Activated T-cell treated with anti-CD3 and anti-CD28 coated beads for 48 hours (primary cell): ENCODE results near the gene AMBP.

Source experiments
- DNase-seq: peaks from one replicate; pipeline ENCODE4 v3.0.0-alpha.2; 2020; ENCODE audit warnings: low read depth

AMBP gene

DNA sequence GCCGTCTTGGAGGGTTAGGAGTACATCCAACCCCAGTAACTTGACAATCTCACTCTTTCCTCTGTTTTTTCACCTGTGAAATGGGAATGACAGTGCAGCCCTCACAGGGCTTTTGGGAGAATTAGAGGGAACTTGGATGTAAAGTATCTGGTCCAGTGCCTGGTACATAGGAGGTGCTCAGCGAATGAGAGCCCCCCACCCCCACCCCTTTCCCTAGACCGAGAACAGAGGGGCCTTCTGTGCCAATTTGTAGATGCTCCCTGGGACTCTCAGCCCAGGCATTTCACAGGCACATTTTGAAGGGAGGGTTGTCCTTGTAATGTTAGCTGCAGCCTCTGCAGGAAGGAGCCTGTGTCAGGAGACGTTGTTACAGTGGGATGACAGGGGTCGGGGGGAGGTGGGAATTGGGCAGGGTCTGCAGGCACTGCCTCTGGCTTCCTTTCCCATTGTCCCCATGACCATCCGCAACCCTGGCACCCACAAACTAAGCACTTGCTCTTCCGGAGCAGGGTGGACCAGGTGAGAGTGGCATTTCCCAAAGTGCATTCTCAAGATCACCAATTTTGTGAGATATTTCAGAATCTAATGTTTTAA is 47.0 kb downstream of the AMBP start:
- no peak for DNase-seq

- DNase-seq = no peak
Observed at GRCh38 chr9:114030364-114030763, 47.7 kb downstream of the AMBP start.

- DNase-seq = no peak
Observed at GRCh38 chr9:114029311-114030170, 48.6 kb downstream of the AMBP start.

GRCh38 chr9:114028646-114029045 is 49.5 kb downstream of the AMBP start:
- DNase-seq = no peak

DNA sequence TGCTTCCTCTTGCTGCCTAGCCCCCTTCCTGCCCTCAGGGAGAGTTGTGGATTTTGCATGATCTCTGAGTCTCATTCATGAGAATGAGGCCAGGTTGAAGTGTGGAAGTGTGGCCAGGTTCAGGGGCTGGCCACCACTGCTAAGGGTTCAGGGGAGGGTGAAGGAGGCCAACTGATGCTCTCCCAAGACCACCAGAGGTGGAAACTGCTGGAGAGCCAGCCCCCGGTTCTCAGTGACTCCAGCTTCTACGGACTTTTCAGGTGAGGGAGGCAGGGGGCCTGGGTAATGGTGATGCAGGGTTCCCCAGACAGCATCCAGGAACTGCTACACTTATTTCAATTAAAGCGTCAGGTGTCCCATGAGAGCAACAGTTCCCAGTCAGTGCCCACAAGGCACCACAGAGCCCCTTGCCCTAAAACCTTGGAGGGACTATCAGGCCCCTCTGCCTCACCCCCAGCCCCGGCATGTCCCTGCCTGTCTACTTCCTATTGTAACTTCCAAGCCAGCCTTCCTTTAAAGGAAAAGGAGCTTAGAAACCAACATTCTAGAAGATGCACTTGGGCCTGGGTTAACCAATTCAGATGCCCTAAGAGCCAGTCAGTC is 50.1 kb downstream of the AMBP start:
- DNase-seq = no peak

DNA sequence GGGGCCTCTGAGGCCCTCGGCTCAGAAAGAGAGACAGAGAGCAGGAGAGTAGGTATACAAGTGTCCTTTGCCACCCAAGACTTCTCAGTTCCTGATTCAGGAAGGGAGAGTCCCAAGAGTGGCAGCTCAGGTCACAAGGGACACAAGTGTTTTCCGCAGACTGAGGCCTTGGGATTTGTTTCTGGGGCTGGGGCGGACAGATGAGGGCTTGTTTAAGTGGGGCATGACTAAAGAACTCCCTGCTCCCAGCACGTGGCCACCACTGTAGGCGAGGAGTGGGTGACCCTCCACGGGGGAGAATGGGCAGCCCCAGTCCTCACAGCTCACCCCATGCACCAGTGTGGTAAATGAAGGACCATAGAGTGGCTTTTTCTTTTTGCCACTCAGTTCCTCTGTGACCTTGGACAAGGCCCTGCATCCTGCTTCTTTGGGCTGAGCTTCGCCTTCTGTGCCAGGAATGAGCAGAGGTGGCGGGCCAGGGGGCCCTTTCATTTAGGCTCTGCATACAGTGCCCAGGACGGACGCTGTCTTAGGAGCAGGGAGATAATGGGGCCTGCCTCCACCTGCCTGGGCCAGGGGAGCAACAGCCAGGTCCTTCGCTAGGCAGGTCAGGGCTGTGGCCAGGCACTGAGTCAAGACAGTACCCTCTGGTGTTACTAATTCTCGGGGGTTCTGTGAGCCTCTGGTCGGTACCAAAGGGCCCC is 50.8 kb downstream of the AMBP start:
- no peak for DNase-seq

DNA sequence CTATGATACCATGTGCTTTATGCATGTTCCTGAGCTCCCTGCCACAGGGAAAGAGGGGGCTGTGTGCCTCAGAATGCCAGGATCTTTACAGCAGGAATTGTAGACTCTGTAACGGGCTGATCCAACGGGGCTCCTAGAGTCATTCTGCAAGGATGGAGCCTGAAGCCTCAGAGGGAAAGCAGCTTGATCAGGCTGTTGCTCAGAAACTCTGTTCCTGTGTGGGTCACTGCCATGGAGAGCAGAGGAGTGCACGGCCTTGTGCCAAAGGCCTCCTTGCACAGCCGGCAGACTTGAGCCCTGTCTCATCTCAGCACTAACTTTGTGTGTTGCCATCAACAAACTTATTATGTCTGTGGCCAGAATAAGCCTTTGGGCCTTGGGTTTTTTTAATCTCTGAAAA is 51.8 kb downstream of the AMBP start:
- no peak for DNase-seq

- no peak for DNase-seq
Observed at GRCh38 chr9:114025760-114026159, 52.3 kb downstream of the AMBP start.

DNA sequence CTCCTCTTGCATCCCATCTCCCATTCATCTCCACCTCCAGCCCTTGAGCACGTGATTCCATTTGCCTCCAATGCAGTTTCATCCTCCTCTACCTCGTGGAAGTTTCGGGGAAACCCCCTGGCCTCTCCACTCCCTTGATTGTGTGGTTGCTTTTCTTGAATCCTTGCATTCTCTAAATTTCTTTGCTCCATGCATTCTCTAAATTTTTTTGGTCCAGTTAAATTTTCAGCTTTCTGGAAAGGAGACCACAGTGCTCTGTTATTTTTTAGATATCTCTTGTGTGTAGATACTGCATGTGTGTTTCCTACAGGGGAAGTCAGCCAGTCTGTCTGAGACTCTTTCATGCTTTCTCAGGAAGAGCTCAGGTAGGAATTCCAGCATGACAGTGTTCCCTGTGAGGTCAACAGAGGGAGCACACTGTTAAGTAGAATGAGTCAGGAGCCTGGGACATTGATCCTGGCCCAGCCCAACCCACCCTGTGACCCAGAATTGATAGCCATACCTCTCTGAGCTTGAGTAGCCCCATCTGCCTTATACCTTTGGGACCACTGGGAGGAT is 52.8 kb downstream of the AMBP start:
- no peak for DNase-seq

DNA sequence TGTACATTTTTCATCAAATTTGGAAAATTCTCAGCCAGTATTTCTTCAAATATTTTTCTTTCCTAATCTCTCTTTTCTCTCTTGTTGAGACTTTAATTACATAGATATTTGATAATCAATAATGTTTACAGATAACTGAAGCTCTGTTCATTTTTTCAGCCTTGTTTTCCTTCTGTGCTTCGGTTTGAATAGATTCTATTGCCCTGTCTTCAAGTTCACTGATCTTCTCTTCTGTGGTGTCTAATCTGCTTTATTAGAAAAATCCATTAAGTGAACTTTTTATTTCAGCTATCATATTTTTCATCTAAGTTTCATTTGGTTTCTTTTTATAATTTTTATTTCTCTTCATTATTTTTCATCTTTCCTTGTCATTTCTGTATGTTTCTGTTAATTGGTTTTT is 54.1 kb downstream of the AMBP start:
- DNase-seq = no peak

GRCh38 chr9:114021578-114021977 is 56.5 kb downstream of the AMBP start:
- no peak for DNase-seq

- DNase-seq = no peak
Observed at GRCh38 chr9:114017741-114018715, 60.1 kb downstream of the AMBP start.

DNA sequence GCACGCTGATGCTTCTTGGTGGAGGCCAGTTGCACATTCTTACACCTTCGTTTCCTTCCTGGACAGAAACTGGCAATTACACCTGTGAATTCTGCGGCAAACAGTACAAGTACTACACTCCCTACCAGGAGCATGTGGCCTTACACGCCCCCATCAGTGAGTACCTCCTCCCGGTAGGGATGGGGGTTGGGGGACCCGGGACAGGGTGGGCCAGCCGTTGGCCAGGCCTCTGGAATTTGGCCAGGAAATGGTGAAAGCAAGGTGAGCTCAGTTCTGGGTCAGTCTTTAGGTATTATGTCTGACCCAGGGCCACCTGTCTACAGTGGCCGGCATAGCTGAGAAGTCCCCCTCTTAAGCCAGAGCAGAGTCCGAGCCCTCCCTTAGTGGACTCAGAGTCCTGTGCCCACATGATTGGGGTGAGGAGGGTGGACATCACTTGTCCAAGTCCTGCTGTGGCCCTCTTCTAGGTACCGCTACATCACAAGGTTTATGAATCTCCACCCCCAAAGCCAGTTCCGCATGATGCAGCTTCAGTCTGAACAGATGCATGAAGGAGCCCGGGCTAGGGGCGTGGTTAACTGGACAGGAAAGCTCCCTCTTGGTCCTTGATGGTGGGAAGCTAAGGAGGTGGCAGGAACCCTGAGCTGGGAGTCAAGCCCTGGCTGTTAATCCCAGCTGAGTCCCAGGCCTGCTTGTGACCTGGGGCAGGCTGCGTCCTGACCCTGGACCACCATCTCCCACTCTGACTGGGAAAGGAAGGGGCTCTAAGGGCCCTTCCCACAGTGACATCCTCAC is 61.3 kb downstream of the AMBP start:
- DNase-seq = no peak

DNA sequence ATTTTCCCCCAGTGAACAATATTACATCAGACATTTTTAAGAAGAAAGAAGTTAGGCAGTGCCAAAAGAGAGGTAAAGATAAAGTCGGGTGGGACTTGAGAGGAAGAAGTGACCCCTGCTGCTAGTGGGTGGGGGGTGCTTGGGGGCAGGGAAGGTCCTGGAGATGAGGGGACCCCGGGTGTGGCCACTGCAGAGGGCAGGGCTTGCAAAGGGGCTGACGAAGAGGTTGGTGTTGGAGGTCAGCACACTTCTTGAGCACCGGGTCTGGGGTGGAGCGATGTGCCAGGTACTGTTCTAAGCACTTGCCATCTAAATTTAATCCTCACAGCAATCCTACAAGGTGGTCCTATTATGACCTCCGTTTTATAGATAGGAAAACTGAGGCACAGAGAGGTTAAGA is 62.0 kb downstream of the AMBP start:
- DNase-seq = no peak

DNA sequence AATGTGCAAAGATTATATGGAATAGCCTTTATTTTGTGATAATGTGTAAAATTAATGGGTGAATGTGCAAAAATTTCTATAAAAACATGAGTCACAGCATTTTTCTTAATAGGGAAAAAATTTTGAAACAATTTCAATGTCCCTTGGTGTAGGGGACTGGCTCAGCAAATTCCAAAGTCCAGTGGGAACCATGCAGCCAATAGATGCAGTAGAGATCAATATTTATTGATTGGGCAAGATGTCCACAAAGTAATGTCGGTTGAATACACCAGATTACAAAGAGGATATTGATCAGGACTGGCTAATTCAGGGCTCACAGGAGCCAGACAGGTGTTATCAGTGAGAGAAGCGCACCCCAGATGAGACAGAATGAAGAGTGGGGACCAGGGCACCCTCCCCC is 62.5 kb downstream of the AMBP start:
- DNase-seq = no peak

- no peak for DNase-seq
Observed at GRCh38 chr9:114014044-114014443, 64.1 kb downstream of the AMBP start.

GRCh38 chr9:114012126-114012525 is 66.0 kb downstream of the AMBP start:
- no peak for DNase-seq

GRCh38 chr9:114011313-114011712 is 66.8 kb downstream of the AMBP start:
- no peak for DNase-seq
